Raji (cell line): ENCODE data around the gene CYYR1.

Experiments used
- POLR2A ChIP-seq: IDR thresholded peaks from 2 replicates; pipeline ENCODE4 v1.6.1; 2011; ENCODE audit warnings: low read depth, low read length, control low read depth; ENCODE audit not compliant: insufficient read depth

The CYYR1 gene

DNA sequence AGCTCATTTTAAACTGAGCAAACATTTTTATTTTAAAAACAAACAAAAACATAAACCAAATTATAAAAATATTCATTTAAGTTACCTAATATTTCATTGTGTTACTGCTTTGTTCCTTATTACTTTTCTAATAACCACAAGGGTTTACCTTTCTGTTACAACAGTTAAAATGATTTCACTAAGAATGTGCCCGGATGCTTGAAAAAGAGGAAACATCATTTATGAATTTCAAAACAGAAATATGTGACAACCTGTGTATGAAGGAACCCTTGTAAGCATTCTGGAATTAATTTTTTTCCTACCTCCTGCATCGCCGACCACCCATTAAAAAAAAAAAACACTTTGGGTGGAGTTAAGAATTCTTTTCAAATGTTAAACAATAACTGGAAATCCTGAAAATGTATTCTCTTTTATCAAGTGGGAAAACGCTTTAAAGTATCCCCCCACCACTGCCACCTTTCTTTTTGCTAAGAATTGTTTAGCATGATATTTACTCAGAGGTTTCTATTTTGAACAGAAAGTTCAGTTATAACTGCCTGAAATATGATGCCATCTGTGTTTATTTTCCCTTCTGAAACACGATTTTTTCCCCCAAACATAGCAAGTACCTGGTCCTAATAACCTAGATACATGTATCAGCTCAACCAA, 9.1 kb downstream of the CYYR1 start:
- TF ChIP-seq POLR2A: no peak

DNA sequence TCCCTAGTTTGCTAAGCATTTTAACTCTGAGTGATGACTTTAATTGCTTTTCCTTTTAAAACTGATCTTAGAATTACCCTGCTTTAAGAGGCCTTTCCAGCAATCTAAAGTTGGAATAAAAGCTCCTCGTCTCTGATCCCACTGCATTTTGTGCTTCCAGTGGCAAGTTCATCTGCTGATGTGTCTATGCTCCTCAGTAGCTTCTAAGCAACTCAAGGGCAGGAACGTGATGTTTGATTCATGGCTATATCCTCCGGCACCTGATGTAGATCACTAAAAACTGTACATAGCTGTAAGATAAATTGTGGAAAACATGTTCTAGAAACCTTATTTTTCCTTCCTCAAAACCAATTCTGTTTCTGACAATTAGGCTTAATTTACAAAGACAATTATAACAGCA, 12.5 kb downstream of the CYYR1 start:
- no peak for TF ChIP-seq POLR2A

DNA sequence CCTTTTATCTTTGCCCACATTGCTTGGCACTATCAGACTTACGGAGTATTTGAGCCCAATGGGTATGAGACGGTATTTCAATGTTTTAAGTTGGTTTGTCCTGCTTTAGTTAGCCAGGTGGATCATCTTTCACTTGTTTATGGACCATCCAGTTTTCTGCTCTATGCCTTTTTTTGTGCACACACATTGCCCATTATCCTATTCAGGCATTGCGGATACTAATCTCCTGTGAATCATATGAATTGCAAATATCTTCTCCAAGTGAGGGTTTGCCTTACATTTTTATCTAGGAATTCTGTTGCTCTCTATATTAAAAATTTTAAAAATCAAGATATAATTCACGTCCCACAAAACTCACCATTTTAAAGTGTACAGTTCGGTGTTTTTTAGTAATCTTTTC, 14.0 kb downstream of the CYYR1 start:
- TF ChIP-seq POLR2A: no peak

DNA sequence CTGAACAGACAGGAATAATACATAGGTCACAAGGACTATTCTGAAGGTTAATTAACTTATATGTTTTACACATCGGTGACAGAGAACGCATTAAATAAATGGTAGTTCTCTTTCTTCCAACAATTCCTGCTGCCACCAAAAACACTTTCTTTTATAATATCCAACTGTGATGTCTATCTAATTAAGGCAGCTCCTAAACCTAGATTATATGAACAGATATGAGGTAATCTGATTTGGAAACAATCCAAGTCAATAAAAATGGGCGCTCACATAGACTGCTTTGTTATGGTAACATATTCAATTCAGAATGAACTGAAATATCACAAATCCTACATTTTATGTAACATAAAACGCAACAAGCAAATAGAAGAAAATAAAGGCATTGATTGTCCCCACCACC, 16.0 kb downstream of the CYYR1 start:
- TF ChIP-seq POLR2A: no peak

DNA sequence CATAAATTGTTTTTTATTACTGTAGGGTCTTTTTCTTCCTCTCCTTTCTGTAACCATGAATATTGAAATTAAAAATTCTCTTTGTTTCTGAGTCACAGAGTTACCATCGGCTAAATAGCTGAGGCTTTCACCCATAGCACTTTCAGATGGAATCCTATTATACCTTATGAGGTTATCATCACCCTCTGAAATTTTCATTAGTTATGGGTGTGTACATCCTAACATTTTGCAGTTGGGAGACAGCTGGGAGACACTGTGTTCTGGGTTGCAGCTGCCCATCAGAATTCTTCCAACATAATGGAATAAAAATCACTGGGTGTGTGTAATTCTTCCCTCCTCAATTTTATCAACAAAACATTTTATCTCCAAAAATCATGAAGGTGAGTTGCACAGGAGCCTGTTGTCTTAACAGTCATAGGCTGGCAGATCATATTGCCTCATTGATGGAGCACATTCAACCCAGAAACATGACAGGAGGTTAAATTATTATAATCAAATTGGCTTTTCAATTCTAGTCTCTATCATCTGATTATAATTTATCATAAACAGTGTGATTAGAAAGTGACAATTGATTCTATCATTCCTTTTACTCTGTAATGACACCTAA, 17.4 kb downstream of the CYYR1 start:
- TF ChIP-seq POLR2A: no peak

DNA sequence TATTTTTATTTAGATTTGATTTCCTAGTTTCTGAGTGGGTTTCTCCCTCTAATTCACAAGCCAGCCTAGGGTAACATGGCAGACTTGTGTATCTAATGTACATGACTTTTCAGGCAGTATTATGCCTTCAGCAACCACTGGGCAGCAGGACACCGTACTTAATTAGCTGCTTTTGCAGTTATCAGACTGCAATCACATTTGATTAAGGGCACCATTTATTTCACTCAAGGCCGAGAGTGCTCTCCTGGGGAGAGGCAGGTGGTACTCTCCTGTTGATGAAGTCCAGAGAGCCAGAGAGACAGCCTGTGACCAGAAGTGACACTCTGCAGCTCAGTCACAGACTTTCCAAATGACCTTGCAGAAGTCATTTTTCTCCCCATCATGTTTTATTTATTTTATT, 18.7 kb downstream of the CYYR1 start:
- no peak for TF ChIP-seq POLR2A

DNA sequence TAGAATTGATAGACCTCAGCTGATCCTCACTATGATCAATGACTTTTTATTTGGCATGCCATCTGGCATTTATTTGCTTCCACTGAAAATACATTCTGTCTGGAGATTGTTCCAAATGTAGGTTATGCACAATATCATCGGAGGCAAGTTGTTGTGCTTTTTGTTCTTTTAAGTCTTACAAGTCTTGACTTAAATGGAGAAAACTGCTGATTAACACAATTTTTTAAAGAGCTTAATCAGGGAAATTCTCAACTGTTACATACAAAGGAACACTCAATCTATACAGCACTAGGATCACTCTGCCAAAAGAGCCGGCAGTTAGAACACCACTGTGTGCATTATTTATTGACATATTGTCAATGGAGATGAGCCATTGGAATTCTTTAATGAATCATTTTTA, 19.2 kb downstream of the CYYR1 start:
- no peak for TF ChIP-seq POLR2A

DNA sequence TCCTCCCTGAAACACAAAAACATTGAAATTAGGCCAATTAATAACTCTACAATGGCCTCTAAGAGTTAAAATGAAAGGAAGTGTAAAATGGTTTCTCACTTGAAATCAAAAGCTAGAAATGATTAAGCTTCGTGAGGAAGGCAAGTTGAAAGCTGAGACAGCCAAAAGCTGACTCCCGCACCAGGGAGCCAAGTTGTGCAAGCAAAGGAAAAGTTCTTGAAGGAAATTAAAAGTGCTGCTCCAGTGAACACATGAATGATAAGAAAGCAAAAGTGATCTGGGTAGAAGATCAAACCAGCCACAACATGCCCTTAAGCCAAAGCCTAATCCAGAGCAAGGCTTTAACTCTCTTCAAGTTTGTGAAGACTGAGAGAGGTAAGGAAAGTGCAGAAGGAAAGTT, 22.8 kb downstream of the CYYR1 start:
- no peak for TF ChIP-seq POLR2A

DNA sequence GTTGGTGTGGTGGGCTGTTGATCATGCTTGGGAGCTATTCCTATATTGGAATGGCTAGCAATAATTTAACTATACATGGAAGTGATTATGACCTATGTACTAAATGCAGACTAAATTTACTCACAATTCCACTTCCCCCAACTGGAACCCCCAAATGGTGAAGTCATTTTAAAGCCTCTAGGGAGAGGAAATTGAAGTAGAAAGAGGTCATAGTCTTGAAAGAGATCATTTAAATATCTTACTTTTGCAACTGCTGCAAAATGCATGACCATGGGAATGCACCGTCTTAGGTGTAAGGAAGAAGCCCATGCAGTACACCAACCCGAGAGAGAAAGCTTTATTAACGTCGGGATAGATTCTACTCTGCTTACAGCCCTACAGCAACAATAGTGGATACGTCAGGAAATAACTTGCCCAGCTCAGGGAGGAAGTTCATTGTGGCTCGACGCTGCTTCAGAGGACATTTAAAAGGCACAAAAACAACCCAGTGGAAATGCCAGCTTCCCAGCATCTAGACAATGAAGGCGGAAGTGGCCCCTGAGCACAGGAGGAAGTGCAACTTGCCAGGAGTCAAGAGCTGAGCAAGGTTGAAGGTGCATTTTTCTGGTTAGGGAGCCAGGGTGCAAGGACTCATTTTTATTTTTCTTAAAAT, 26.5 kb downstream of the CYYR1 start:
- no peak for TF ChIP-seq POLR2A

DNA sequence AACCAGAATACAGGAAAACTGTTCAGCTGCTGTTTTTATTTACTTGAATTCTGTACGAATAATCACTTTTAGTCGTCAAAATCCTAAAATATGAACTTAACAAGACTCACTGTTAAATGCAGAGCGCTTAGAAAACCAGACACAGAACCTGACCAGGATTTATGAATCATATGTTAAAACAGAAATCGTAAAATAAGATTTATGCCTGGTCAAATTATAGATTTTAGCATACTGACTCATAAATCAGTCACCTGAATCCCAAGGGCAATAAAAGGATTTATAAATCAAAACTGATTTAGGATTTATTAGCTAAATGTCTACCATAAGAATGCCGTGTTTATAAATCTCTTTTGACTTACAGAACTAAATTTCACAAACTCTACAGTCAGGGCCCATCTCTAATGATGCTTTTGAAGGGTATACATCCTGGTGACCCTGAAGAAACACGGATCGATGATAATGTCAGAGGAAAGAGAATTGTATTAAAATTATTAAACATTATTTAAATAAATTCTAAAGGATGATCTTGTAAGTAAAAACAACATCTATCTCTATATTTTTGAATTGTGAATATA, 28.8 kb downstream of the CYYR1 start:
- no peak for TF ChIP-seq POLR2A

DNA sequence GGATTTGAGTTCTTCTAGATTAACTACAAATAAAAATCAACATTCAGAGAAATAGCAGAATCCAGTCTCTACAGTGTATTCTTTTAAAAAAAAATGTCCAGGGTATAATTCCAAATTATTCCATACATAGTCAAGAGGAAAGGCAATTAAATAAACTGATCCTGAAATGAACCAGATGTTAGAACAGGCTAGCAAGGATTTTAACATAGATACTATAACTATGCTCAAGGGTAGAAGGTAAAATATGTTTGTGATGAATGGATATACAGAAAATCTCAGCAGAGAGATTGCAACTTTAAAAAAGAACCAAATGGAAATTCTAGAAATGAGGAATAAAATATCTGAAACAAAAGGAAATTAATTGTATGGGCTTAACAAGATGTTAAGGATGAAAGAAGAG, 32.4 kb downstream of the CYYR1 start:
- no peak for TF ChIP-seq POLR2A

DNA sequence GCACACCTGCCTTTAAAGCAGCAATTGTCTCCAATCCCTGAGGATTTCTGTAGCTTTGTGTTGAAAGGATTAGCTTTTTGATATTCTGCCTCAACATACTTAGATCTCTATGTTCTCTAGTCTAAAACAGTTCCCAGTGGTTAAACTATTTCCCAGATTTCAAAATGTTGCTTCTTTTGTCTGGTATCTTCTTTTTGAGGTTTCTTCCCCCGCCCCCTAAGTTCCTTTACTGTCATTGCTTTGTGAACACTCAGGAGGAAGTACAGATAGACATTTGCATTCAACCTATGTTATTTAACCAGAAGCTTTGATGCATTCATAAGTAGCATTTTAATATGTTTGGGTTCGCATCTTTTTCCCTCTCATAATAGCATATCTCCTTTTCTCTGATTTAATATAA, 33.5 kb downstream of the CYYR1 start:
- TF ChIP-seq POLR2A: no peak

DNA sequence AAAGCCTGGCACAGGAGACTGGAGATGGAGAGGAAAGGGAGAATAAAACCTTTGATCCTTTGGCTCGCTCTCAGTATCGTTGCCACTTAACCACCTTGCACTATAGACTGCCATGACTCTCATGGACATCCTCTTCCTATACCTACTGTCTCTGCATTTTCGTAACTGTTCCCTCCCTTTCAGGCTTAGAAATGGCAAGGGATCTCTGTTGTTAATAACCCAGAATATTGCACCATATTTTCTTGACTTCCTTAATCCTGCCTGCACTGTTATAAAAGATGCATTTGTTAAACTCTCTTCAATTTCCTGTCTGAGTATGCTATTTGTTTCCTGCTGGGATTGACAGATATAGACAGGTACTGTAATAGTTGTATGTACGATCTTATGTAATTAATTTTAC, 38.6 kb downstream of the CYYR1 start:
- TF ChIP-seq POLR2A: no peak

DNA sequence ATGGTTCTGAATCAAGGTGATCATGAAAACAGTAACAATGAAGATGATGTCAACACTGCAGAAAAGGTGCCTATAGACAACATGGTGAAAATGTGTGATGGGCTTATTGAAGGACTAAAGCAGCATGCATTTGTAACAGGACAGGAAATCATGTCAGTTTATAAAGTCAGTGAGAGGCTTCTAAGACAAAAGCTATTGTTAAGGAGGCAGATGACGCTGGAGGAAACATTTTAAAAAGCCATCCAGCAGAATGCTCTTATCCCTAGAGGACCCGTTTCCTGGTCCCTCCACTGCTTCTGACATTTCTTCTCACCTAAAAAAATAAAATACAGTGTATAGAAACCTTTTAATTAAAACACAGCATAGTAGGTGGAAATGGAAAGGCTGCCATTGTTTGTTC, 40.9 kb downstream of the CYYR1 start:
- no peak for TF ChIP-seq POLR2A

DNA sequence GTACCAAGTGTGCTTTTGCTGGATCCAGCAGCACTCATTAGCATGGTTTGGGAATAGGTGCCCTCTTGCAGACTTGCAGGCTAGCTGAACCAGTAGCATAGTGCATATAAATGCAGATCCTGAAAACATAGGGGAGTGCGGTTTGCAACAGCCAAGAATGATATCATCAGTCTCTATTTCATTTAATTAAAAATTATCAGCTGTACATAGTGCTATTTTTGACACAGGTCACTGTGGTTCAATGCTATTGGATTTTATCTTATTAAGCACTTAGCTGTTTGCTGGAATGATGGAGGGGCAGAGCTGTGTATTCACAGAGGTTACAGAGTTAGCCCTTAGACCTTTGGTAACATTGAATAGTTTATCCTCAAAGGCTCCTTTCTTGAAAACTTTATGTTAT, 43.6 kb downstream of the CYYR1 start:
- TF ChIP-seq POLR2A: no peak

DNA sequence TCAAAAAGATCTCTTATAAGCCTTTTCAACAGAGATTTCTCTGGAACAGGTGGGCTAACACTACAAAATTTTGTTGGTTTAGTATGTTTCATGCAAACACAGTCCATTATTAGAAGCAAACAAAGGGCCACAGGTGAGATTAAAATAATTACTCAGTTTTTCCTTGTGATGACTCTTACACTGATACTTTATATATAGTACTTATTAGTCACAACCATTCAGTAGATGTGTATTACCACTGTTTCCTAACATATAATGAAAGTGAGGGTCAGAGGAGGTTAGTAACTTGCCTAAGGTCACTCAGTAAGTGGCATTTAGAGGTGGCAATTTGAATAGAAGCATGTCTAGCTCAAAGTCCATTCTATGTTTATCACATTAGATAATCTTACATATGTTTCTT, 44.2 kb downstream of the CYYR1 start:
- TF ChIP-seq POLR2A: no peak
